Measurements from ENCODE around the gene OTOG.

OTOG gene

DNA sequence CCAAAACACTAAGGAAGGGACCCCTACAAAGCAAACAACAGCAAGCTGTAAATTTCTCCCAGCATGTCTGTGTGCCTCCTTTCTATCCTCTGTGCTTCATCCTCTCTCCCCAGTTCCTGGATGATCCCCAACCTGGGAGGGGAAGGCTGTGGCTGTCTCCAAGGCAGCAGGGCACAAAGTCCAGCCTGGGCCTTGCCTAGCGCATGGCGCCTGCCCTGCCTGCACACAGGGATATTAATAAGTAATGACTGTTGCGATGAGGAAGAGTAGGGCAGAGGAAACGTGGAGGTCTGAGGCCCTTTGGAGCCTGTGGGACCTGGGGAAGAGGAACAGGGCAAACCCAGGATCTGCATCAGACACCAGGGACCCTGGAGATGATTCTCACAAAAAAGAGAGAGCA is 4.8 kb upstream of the OTOG start:
- DNase-seq (ENCODE audit: low read depth in 1 of 2, low spot score in 1 of 2): no peak
- Histone ChIP-seq H3K27ac (replicated peaks) (no peak overlapping the region), H3K27me3 (ENCODE audit: insufficient read depth, poor library complexity, severe bottlenecking) (peaks cover 16% of the 10 kb centered on the region), H3K4me3 (replicated peaks; ENCODE audit: insufficient read depth, low read length) (no peak overlapping the region)
- TF ChIP-seq POLR2AphosphoS5 (IDR thresholded peaks at IDR 0.05; ENCODE audit: low read depth): no peak
- no peak for TF ChIP-seq SPI1 (IDR thresholded peaks at IDR 0.05; ENCODE audit: borderline replicate concordance, low read depth)
- TF ChIP-seq, protein P1, sequence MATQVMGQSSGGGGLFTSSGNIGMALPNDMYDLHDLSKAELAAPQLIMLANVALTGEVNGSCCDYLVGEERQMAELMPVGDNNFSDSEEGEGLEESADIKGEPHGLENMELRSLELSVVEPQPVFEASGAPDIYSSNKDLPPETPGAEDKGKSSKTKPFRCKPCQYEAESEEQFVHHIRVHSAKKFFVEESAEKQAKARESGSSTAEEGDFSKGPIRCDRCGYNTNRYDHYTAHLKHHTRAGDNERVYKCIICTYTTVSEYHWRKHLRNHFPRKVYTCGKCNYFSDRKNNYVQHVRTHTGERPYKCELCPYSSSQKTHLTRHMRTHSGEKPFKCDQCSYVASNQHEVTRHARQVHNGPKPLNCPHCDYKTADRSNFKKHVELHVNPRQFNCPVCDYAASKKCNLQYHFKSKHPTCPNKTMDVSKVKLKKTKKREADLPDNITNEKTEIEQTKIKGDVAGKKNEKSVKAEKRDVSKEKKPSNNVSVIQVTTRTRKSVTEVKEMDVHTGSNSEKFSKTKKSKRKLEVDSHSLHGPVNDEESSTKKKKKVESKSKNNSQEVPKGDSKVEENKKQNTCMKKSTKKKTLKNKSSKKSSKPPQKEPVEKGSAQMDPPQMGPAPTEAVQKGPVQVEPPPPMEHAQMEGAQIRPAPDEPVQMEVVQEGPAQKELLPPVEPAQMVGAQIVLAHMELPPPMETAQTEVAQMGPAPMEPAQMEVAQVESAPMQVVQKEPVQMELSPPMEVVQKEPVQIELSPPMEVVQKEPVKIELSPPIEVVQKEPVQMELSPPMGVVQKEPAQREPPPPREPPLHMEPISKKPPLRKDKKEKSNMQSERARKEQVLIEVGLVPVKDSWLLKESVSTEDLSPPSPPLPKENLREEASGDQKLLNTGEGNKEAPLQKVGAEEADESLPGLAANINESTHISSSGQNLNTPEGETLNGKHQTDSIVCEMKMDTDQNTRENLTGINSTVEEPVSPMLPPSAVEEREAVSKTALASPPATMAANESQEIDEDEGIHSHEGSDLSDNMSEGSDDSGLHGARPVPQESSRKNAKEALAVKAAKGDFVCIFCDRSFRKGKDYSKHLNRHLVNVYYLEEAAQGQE (IDR thresholded peaks at IDR 0.05; ENCODE audit: insufficient replicate concordance, low read depth): no peak
- TF ChIP-seq, protein P2, sequence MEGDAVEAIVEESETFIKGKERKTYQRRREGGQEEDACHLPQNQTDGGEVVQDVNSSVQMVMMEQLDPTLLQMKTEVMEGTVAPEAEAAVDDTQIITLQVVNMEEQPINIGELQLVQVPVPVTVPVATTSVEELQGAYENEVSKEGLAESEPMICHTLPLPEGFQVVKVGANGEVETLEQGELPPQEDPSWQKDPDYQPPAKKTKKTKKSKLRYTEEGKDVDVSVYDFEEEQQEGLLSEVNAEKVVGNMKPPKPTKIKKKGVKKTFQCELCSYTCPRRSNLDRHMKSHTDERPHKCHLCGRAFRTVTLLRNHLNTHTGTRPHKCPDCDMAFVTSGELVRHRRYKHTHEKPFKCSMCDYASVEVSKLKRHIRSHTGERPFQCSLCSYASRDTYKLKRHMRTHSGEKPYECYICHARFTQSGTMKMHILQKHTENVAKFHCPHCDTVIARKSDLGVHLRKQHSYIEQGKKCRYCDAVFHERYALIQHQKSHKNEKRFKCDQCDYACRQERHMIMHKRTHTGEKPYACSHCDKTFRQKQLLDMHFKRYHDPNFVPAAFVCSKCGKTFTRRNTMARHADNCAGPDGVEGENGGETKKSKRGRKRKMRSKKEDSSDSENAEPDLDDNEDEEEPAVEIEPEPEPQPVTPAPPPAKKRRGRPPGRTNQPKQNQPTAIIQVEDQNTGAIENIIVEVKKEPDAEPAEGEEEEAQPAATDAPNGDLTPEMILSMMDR (IDR thresholded peaks at IDR 0.05; ENCODE audit: insufficient read depth, low read length): no peak
- TF ChIP-seq GABPA (IDR thresholded peaks at IDR 0.05; ENCODE audit: low read depth): no peak

DNA sequence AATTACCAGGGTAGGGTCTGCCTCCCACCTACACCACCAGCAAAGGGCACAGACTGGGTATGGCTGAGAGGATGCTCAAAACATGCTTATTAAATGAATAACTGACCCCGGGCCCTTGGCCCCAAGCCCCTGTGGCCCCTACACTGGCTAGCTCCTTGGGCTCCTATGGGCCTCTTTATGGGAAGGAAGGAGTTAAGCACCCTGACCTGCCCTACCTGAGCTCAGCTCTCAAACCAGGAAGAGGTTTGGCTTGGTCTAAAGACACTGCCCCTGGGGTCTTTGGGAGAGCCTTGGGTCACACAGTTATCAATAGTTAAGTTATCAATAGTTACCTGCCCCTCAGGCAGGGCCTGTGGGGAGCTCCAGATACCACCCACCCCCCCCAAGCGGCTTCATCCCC is 4.0 kb upstream of the OTOG start:
- no peak for DNase-seq (ENCODE audit: low read depth in 1 of 2, low spot score in 1 of 2)
- H3K27me3 ChIP-seq (ENCODE audit: insufficient read depth, poor library complexity, severe bottlenecking): peaks cover 16% of the 10 kb centered on the region
- H3K27ac ChIP-seq (replicated peaks): no peak overlapping the region
- no peak overlapping the region for H3K4me3 ChIP-seq (replicated peaks; ENCODE audit: insufficient read depth, low read length)
- TF ChIP-seq SPI1 (IDR thresholded peaks at IDR 0.05; ENCODE audit: borderline replicate concordance, low read depth) (no peak), GABPA (IDR thresholded peaks at IDR 0.05; ENCODE audit: low read depth) (no peak)
- TF ChIP-seq, protein P1 (IDR thresholded peaks at IDR 0.05; ENCODE audit: insufficient replicate concordance, low read depth): no peak

DNA sequence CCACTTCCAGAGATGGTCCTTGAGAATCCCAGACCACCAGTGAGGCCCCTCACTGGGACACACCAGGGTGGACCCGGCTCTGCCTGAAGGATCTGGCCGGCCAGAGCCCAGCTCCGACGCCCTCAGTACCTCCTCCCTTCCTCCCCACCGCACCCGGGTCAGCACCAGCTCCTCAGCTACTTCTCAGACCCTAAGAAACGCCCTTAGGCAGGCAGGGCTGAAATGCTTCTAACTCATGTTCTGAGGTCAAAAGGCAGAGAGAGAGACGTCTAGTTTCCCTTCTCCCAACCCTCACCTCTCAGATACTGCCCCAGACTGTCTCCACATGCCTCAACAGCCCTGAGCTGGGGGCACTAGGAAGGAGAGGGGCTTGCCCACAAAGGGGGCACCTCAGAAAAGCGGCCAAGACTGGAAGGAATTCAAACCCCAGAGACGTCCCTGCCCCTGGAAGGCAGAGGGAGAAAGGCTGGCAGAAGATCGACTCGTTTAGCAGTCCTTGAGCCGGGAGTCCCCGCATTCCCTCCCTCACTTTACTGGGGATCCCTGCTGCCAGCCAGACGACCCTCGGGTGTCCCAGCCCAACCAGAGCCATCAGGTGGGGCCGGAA is 3.4 kb upstream of the OTOG start:
- no peak for DNase-seq (ENCODE audit: low read depth in 1 of 2, low spot score in 1 of 2)
- Histone ChIP-seq H3K27me3 (ENCODE audit: insufficient read depth, poor library complexity, severe bottlenecking) (peaks cover 16% of the 10 kb centered on the region), H3K4me3 (replicated peaks; ENCODE audit: insufficient read depth, low read length) (no peak overlapping the region), H3K27ac (replicated peaks) (no peak overlapping the region)
- TF ChIP-seq, protein P2 (IDR thresholded peaks at IDR 0.05; ENCODE audit: insufficient read depth, low read length): no peak
- no peak for TF ChIP-seq GABPA (IDR thresholded peaks at IDR 0.05; ENCODE audit: low read depth)
- TF ChIP-seq, protein P1 (IDR thresholded peaks at IDR 0.05; ENCODE audit: insufficient replicate concordance, low read depth): no peak

All from HL-60 (cell line).